Smooth muscle cell (in vitro differentiated cells): ENCODE data around the gene ZNF408. TPM values are rescaled to one million over a fixed set of nuclear protein-coding genes. Genes with fewer than 3 reads are reported as not detected.

Experiments
- DNase-seq: peaks from one replicate; lab custom pipeline; 2025; ENCODE audit not compliant: unreplicated experiment; lab: John Stamatoyannopoulos, UW
- H2AFZ ChIP-seq: fragments of 200-600 bp; sonication (generic); 2 replicates; pipeline ENCODE4 v1.6.0; 2016; ENCODE audit warnings: antibody characterized with exemption, low read depth, mild to moderate bottlenecking
- H3F3A ChIP-seq: fragments of 200-600 bp; sonication (generic); 2 replicates; pipeline ENCODE4 v1.6.0; 2017; ENCODE audit warnings: antibody characterized with exemption, low read depth
- H3K27ac ChIP-seq: fragments of 200-600 bp; sonication (generic); 2 replicates; pipeline ENCODE4 v1.5.1; 2016; ENCODE audit warnings: low read depth, mild to moderate bottlenecking
- H3K27me3 ChIP-seq: fragments of 200-600 bp; sonication (generic); 2 replicates; pipeline ENCODE4 v1.6.1; 2016; ENCODE audit warnings: low read depth, mild to moderate bottlenecking
- H3K36me3 ChIP-seq: fragments of 200-600 bp; sonication (generic); 2 replicates; pipeline ENCODE4 v1.5.1; 2016; ENCODE audit warnings: low read depth
- H3K4me1 ChIP-seq: fragments of 200-600 bp; sonication (generic); 2 replicates; pipeline ENCODE4 v1.5.1; 2016; ENCODE audit warnings: low read depth
- H3K4me2 ChIP-seq: fragments of 200-600 bp; sonication (generic); 2 replicates; pipeline ENCODE4 v1.6.0; 2016; ENCODE audit warnings: mild to moderate bottlenecking
- H3K4me3 ChIP-seq: fragments of 200-600 bp; sonication (generic); 2 replicates; pipeline ENCODE4 v1.5.1; 2016; ENCODE audit warnings: mild to moderate bottlenecking
- H3K79me2 ChIP-seq: fragments of 200-600 bp; sonication (generic); 2 replicates; pipeline ENCODE4 v1.6.0; 2016; ENCODE audit warnings: low read depth, mild to moderate bottlenecking
- H3K9ac ChIP-seq: fragments of 200-600 bp; sonication (generic); 2 replicates; pipeline ENCODE4 v1.6.0; 2016; ENCODE audit warnings: low read depth
- H3K9me3 ChIP-seq: fragments of 200-600 bp; sonication (generic); replicated peaks from 2 replicates; pipeline ENCODE4 v1.5.1; 2016; ENCODE audit warnings: low read depth
- H4K20me1 ChIP-seq: fragments of 200-600 bp; sonication (generic); 2 replicates; pipeline ENCODE4 v1.6.0; 2016; ENCODE audit warnings: low read depth
- WGBS: methylation state at CpG from one replicate; pipeline ENCODE4 v1.1.7; 2016; ENCODE audit warnings: low lambda C conversion rate; 5-methylcytosine and 5-hydroxymethylcytosine counted together
- polyA plus RNA-seq: library from polyadenylated mRNA; unstranded; fragments of >200 nt; fragmentation: Nextera tagmentation; extraction: Ambion mirVana; gene quantifications from 2 replicates; pipeline ENCODE4 v1.2.1, GENCODE V29; 2016
- total RNA-seq: library from RNA; depleted of rRNA; stranded (reverse); fragments of >200 nt; gene quantifications from 2 replicates; pipeline ENCODE4 v1.2.3, GENCODE V29; 2014
- TF ChIP-seq, protein P1 (sequence below): fragments of 200-600 bp; sonication (generic); IDR thresholded peaks from 2 replicates; pipeline ENCODE4 v1.5.1; 2017; ENCODE audit warnings: borderline replicate concordance, mild to moderate bottlenecking, antibody characterized with exemption; ENCODE audit not compliant: insufficient read depth, poor library complexity, severe bottlenecking

Gene ZNF408
- total and polyA plus RNA-seq, 2 experiments from 2014 or later, result 6.2 to 15.8 TPM

DNA sequence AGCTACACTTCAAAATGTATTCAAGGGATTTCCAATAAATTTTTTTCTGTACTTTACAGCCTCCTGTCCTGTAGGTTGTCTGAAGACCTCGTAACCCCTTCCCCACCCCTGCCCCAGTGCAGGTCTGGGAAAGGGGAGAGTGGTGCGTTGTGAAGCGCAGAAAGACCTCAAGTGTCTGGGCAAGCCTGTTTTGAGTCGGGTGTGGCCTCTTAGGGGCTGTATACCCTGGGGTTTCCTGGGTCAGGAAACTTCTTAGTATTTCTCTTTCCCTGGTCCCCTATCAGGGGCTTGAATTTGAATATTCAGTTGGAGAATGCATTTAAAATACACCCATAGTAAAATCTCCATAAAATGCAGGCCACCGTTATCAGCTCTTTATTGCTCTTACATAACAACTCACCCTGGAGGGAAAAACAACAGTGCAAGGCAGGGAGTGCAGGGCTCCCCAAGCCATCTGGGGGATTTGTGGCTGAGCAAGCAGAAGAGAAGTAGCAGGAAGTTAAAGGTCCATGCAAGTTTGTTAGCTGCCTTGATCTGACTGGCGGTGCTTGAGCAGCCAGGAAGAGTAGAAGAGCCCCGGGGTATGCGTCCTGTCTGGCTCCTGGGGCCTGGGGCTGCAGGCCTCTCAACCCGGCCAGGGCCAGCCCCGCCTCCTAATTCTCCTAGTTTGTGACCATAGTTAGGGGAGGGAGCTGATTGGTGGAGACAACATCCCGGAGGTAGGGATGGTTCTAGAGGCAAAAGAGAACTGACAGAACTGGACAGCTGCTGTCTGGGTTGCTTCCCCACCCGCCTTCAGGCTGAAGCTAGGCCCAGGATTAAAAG lies 26.2 kb upstream of the ZNF408 start:
- H3K4me1 ChIP-seq, result peaks cover 21% of the 10 kb centered on the region
- no peaks in the 10 kb centered on the region for H3K9me3 ChIP-seq
- H3K9ac ChIP-seq, result no peak overlapping the region
- H3K4me3 ChIP-seq, result no peak overlapping the region
- peak overlapping the region; percentile 77 for H3K27ac ChIP-seq
- no peaks in the 10 kb centered on the region for H3K36me3 ChIP-seq
- TF ChIP-seq, protein P1, sequence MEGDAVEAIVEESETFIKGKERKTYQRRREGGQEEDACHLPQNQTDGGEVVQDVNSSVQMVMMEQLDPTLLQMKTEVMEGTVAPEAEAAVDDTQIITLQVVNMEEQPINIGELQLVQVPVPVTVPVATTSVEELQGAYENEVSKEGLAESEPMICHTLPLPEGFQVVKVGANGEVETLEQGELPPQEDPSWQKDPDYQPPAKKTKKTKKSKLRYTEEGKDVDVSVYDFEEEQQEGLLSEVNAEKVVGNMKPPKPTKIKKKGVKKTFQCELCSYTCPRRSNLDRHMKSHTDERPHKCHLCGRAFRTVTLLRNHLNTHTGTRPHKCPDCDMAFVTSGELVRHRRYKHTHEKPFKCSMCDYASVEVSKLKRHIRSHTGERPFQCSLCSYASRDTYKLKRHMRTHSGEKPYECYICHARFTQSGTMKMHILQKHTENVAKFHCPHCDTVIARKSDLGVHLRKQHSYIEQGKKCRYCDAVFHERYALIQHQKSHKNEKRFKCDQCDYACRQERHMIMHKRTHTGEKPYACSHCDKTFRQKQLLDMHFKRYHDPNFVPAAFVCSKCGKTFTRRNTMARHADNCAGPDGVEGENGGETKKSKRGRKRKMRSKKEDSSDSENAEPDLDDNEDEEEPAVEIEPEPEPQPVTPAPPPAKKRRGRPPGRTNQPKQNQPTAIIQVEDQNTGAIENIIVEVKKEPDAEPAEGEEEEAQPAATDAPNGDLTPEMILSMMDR, result no peak
- DNase-seq, result peak; percentile 25
- no peaks in the 10 kb centered on the region for H4K20me1 ChIP-seq
- no peaks in the 10 kb centered on the region for H3K27me3 ChIP-seq
- peak overlapping the region; percentile 70 for H3K4me2 ChIP-seq
- H3K79me2 ChIP-seq, result no peaks in the 10 kb centered on the region
- H2AFZ ChIP-seq, result no peak overlapping the region
- H3F3A ChIP-seq, result peaks cover 29% of the 10 kb centered on the region
- 14% methylated on average over 12 of the region's 12 CpGs for WGBS

DNA sequence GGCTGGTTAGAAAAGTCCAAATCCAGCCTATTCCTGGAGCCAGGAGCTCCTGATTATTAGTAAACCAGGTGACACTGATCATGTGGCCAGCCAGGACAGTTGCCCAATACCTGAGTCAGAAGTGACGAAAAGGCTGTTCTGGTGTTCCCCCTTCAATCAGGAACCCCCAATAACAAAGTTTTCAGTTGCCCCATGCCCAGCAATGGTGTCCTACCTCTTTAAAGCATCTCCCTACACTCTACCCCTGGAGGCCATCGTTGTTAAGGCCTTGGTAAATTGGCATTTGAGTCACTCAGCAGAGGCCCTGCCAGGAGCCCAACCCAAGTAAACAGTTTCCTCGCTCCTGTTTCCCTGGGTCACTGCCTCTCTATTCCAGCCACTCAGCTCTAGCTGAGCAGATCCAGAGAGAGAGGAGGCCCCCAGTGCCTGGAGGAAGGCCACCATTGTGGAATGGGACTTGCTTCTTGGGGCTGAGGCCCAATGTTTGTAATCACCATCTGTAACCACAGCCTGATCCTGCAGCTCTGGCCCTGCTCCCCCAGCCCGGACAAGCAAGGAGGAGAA lies 25.5 kb upstream of the ZNF408 start:
- TF ChIP-seq, protein P1, result no peak
- Histone ChIP-seq H3K4me3 (no peak overlapping the region), H3K4me1 (peaks cover 21% of the 10 kb centered on the region), H3K27ac (peak overlapping the region; percentile 77), H3K9ac (peak overlapping the region; percentile 3), H3K4me2 (peak overlapping the region; percentile 70), H3K79me2 (no peaks in the 10 kb centered on the region), H3K36me3 (no peaks in the 10 kb centered on the region), H4K20me1 (no peaks in the 10 kb centered on the region), H3K27me3 (no peaks in the 10 kb centered on the region), H2AFZ (no peak overlapping the region), H3K9me3 (no peaks in the 10 kb centered on the region), H3F3A (peaks cover 23% of the 10 kb centered on the region)
- 22% methylated on average over 4 of the region's 4 CpGs for WGBS
- peak; percentile 18 for DNase-seq

DNA sequence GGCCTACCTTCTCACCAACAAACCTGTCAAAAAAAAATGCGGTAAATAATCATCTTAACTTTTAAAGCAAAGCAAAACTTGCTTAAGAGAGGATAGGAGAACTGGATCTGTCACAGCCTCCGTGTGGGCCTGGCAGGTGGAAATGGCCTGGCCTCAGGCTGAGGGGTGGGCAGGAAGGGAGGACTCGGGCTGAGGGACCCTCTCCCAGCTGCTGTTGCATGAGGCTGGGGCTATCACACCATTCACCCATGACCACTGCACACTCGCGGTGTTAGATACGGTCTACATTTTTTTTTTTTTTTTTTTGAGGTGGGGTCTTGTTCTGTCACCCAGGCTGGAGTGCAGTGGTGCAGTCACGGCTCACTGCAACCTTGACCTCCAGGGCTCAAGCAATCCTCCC lies 24.9 kb upstream of the ZNF408 start:
- H3K4me2 ChIP-seq, result peak overlapping the region; percentile 70
- TF ChIP-seq, protein P1, result no peak
- DNase-seq, result no peak
- H3K36me3 ChIP-seq, result no peaks in the 10 kb centered on the region
- no peak overlapping the region for H3K4me3 ChIP-seq
- peaks cover 21% of the 10 kb centered on the region for H3K4me1 ChIP-seq
- peaks cover 18% of the 10 kb centered on the region for H3F3A ChIP-seq
- 88% methylated on average over 7 of the region's 7 CpGs for WGBS
- no peak overlapping the region for H3K9ac ChIP-seq
- H3K79me2 ChIP-seq, result no peaks in the 10 kb centered on the region
- no peak overlapping the region for H2AFZ ChIP-seq
- H3K27ac ChIP-seq, result peak overlapping the region; percentile 77
- no peaks in the 10 kb centered on the region for H3K27me3 ChIP-seq
- H3K9me3 ChIP-seq, result no peaks in the 10 kb centered on the region
- no peaks in the 10 kb centered on the region for H4K20me1 ChIP-seq
